HepG2 (cell line): ENCODE results near the gene GLB1L3. TPM values are rescaled to one million over a fixed set of nuclear protein-coding genes. Genes with fewer than 3 reads are reported as not detected.
A peak's percentile ranks its signal among the peaks of the same experiment; 100 is the strongest.

Experiments used
- CHD4 ChIP-seq: fragments of 200-600 bp; sonication (generic); IDR thresholded peaks from 2 replicates; pipeline ENCODE4 v1.7.0; 2017; ENCODE audit warnings: mild to moderate bottlenecking, low read length, borderline replicate concordance
- MEIS1 ChIP-seq: sonication (generic); formaldehyde crosslinking; IDR thresholded peaks from 2 replicates; pipeline ENCODE4 v1.9.0; 2021; ENCODE audit warnings: mild to moderate bottlenecking, missing genetic modification reagents, moderate library complexity, borderline replicate concordance
- RARA ChIP-seq: IDR thresholded peaks from 2 replicates; pipeline ENCODE4 v1.6.1; 2016; ENCODE audit warnings: missing genetic modification reagents, missing compliant biosample characterization
- polyA plus RNA-seq, 8 experiments: library from polyadenylated mRNA; depleted of rRNA in 3 of 8; stranded (reverse) in 7 of 8; unstranded in 1 of 8; fragments of >200 nt; fragmentation: Illumina TruSeq in 4 of 8; extraction: Trizol in 4 of 8; gene quantifications; 2 replicates each; pipeline versions ENCODE4 v1.2.1 to v1.2.3, GENCODE V29; 2011 to 2016; ENCODE audit warnings: low read depth in 4 of 8, missing spikeins in 1 of 8, mixed read lengths in 1 of 8; ENCODE audit not compliant: insufficient read depth in 1 of 8
- total RNA-seq, 5 experiments: library from RNA; depleted of rRNA; stranded (reverse); fragments of >200 nt; fragmentation: Illumina TruSeq; extraction: Trizol; gene quantifications; 2 replicates each; pipeline ENCODE4 v1.2.3, GENCODE V29; 2016; ENCODE audit warnings: low read depth in 1 of 5
- TF ChIP-seq, protein P1 (sequence below): IDR thresholded peaks from 2 replicates; pipeline ENCODE4 v1.6.1; 2016; ENCODE audit warnings: mild to moderate bottlenecking, missing biosample characterization, missing genetic modification reagents
- TF ChIP-seq, protein P2 (sequence below), 2 experiments: fragments of 450-650 bp in 1 of 2; sonication (generic) in 1 of 2; formaldehyde crosslinking in 1 of 2; IDR thresholded peaks; 2 replicates each; pipeline versions ENCODE4 v1.6.1 to v1.8.0; 2016 to 2022; ENCODE audit warnings: antibody characterized with exemption in 1 of 2, mild to moderate bottlenecking in 1 of 2, missing genetic modification reagents in 1 of 2
- TF ChIP-seq, protein P3 (sequence below): sonication (generic); formaldehyde crosslinking; IDR thresholded peaks from 2 replicates; pipeline ENCODE4 v1.4.0; 2020; ENCODE audit warnings: mild to moderate bottlenecking, missing genetic modification reagents
- TF ChIP-seq, protein P4 (sequence below): IDR thresholded peaks from 2 replicates; pipeline ENCODE4 v1.6.1; 2016; ENCODE audit warnings: missing compliant biosample characterization, missing genetic modification reagents, borderline replicate concordance
- TF ChIP-seq, protein P5 (sequence below): sonication (generic); formaldehyde crosslinking; IDR thresholded peaks from 2 replicates; pipeline ENCODE4 v1.4.0; 2020; ENCODE audit warnings: missing genetic modification reagents, mild to moderate bottlenecking, borderline replicate concordance

The GLB1L3 gene
- total and polyA plus RNA-seq, 2 of the 13 experiments (the other 11 are each of a cell fraction or from before 2014, with no cell fraction given): not detected

DNA sequence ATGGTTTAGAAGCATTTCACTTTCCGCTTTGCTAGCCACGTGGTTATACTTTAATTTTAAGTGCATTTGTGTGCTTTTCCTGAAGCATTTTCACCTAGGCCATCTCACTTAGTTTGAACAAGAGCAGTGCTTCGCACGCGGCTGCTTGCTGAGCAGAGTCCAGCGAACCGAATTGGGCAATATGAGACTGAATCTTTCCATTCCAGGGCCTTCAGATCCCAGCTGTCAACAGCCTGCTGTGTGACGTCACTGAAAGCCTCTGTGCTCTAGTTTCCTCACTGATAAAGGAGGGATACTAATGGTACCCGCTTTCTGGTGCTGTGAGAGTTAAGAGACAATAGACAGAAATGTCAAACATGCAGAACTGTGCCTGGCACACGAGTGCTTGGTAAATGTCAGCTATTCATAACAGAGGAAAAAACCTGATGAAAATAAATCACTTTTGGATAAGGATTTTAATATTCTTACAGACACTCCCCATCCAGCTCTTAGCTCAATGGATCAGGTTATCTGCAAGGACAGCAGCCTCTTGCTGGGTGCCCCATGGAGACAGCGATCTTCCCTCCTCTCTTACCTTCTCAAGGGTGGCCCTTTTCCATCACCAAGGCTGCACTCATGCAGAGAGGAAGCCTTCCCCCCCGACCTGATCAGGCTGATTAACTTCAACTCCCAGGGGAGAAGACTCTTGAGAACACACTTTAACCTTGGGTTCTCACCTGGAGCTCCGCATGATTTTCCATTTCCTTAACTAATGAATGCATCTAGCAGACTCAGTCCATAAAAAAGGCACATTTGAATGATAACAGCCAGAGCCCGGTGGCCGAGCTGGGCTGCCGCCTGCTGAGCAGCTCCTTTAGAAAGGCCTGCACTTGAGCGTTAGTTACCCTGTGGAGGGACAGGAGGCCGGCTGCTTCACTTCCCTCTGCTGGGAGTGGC lies 3.5 kb upstream of the GLB1L3 start (continued):
- TF ChIP-seq, protein P1, sequence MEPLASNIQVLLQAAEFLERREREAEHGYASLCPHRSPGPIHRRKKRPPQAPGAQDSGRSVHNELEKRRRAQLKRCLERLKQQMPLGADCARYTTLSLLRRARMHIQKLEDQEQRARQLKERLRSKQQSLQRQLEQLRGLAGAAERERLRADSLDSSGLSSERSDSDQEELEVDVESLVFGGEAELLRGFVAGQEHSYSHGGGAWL (CRISPR knock-in tag): 0 out of 2 replicates have a peak, but pooled peaks have one; percentile 49
- TF ChIP-seq, protein P2, sequence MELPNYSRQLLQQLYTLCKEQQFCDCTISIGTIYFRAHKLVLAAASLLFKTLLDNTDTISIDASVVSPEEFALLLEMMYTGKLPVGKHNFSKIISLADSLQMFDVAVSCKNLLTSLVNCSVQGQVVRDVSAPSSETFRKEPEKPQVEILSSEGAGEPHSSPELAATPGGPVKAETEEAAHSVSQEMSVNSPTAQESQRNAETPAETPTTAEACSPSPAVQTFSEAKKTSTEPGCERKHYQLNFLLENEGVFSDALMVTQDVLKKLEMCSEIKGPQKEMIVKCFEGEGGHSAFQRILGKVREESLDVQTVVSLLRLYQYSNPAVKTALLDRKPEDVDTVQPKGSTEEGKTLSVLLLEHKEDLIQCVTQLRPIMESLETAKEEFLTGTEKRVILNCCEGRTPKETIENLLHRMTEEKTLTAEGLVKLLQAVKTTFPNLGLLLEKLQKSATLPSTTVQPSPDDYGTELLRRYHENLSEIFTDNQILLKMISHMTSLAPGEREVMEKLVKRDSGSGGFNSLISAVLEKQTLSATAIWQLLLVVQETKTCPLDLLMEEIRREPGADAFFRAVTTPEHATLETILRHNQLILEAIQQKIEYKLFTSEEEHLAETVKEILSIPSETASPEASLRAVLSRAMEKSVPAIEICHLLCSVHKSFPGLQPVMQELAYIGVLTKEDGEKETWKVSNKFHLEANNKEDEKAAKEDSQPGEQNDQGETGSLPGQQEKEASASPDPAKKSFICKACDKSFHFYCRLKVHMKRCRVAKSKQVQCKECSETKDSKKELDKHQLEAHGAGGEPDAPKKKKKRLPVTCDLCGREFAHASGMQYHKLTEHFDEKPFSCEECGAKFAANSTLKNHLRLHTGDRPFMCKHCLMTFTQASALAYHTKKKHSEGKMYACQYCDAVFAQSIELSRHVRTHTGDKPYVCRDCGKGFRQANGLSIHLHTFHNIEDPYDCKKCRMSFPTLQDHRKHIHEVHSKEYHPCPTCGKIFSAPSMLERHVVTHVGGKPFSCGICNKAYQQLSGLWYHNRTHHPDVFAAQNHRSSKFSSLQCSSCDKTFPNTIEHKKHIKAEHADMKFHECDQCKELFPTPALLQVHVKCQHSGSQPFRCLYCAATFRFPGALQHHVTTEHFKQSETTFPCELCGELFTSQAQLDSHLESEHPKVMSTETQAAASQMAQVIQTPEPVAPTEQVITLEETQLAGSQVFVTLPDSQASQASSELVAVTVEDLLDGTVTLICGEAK (IDR thresholded peaks at IDR 0.05): no peak
- TF ChIP-seq, protein P2 (CRISPR knock-in tag; IDR thresholded peaks at IDR 0.05): peak; percentile 57; the same call in 1 of the 2 replicates
- TF ChIP-seq, protein P3, sequence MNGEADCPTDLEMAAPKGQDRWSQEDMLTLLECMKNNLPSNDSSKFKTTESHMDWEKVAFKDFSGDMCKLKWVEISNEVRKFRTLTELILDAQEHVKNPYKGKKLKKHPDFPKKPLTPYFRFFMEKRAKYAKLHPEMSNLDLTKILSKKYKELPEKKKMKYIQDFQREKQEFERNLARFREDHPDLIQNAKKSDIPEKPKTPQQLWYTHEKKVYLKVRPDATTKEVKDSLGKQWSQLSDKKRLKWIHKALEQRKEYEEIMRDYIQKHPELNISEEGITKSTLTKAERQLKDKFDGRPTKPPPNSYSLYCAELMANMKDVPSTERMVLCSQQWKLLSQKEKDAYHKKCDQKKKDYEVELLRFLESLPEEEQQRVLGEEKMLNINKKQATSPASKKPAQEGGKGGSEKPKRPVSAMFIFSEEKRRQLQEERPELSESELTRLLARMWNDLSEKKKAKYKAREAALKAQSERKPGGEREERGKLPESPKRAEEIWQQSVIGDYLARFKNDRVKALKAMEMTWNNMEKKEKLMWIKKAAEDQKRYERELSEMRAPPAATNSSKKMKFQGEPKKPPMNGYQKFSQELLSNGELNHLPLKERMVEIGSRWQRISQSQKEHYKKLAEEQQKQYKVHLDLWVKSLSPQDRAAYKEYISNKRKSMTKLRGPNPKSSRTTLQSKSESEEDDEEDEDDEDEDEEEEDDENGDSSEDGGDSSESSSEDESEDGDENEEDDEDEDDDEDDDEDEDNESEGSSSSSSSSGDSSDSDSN: peak; percentile 32; the same call in 1 of the 2 replicates
- TF ChIP-seq RARA (0 out of 2 replicates have a peak, but pooled peaks have one; percentile 13), CHD4 (no peak), MEIS1 (peak; percentile 82; the same call in 1 of the 2 replicates)
- TF ChIP-seq, protein P4, sequence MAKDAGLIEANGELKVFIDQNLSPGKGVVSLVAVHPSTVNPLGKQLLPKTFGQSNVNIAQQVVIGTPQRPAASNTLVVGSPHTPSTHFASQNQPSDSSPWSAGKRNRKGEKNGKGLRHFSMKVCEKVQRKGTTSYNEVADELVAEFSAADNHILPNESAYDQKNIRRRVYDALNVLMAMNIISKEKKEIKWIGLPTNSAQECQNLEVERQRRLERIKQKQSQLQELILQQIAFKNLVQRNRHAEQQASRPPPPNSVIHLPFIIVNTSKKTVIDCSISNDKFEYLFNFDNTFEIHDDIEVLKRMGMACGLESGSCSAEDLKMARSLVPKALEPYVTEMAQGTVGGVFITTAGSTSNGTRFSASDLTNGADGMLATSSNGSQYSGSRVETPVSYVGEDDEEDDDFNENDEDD (CRISPR knock-in tag): peak; percentile 59; the same call in 1 of the 2 replicates
- TF ChIP-seq, protein P5, sequence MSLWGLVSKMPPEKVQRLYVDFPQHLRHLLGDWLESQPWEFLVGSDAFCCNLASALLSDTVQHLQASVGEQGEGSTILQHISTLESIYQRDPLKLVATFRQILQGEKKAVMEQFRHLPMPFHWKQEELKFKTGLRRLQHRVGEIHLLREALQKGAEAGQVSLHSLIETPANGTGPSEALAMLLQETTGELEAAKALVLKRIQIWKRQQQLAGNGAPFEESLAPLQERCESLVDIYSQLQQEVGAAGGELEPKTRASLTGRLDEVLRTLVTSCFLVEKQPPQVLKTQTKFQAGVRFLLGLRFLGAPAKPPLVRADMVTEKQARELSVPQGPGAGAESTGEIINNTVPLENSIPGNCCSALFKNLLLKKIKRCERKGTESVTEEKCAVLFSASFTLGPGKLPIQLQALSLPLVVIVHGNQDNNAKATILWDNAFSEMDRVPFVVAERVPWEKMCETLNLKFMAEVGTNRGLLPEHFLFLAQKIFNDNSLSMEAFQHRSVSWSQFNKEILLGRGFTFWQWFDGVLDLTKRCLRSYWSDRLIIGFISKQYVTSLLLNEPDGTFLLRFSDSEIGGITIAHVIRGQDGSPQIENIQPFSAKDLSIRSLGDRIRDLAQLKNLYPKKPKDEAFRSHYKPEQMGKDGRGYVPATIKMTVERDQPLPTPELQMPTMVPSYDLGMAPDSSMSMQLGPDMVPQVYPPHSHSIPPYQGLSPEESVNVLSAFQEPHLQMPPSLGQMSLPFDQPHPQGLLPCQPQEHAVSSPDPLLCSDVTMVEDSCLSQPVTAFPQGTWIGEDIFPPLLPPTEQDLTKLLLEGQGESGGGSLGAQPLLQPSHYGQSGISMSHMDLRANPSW (CRISPR knock-in tag): 0 out of 2 replicates have a peak, but pooled peaks have one; percentile 42
